Ramos (cell line): ENCODE data around the gene PLB1.

ENCODE experiments used
- in situ Hi-C: fragments of 300-500 bp; cut with MboI; formaldehyde crosslinking; loops from one replicate; pipeline ENCODE4 v1.14.3; 2022; ENCODE audit warnings: low sequenced_read_pairs; ENCODE audit not compliant: unreplicated experiment

The PLB1 gene

DNA sequence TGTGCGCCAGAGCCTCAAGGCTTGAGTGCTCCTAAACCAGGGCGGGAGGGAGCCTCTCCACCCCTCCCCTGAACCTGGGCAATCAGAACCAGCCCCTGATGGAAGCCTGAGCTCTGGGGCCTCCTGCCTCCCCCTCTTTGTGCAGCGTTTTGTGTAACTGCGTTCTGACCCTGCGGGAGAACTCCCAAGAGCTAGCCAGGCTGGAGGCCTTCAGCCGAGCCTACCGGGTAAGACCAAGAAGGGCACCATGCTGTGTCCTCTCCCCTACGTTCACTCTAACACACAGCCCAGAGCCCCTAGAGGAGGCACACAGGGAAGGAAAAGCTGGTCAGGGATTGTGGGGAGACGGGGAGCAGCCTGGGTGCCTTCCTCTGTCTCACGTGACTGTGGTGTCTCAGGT lies 108.0 kb downstream of the PLB1 start:
- in situ Hi-C loops, result no loop called here

GRCh38 chr2:28604284-28604843 lies 108.5 kb downstream of the PLB1 start:
- in situ Hi-C loops, result no loop called here

DNA sequence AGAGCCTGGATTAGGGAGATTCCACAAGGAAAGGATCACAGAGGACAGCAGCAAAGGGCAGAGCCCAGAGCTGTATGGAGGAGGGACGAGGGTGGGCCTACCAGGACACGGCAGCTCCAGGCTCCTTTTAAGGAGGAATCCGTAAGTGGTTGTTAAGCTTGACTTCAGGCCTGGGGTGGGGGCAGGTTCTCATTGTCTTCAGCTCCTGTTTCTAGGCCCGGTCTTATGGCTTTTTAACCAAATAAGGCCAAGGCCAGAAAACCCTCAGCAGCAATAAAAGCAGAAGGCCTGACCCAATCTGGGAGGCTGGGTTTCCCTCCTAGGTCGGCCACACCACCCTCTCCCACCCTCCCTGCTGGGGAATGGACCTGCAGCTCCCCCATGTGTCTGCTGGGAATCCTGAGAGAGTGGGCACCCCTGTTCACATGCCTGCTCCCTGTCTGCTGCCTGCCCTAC lies 111.2 kb downstream of the PLB1 start:
- in situ Hi-C loops, result no loop called here

- in situ Hi-C loops, result no loop called here
Measured at GRCh38 chr2:28607730-28608499, 112.1 kb downstream of the PLB1 start.

GRCh38 chr2:28608500-28609424 lies 112.9 kb downstream of the PLB1 start:
- in situ Hi-C loops, result no loop called here

DNA sequence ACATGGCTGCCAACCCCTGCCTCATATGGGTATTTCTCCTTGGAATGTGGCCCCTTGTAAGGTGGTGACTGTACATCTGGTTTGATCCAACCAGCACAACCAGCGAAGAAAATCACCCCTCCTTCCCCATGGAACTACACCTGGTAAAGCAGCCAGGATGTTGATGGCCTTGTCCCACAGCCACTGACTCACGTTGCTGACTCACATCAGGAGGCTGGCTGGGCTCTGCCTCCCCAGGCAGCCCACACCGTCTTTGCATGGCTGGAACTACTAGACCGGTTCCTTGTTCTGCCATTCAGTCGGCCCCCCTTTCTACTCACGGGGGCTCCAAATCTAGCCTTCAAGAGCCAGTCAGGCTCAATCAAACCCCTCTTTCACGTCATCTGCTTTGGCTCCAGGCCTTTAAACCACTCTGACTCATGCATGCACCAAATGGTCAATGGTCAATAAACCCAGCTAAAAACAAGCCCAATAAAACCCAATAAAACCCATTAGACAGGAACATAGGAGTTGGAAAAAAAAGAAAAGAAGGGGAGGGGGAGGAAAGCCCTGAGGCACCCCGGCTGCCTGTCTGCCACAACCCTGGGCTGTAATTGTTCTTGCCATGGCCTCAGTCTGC lies 114.8 kb downstream of the PLB1 start:
- in situ Hi-C loops, result no loop called here

DNA sequence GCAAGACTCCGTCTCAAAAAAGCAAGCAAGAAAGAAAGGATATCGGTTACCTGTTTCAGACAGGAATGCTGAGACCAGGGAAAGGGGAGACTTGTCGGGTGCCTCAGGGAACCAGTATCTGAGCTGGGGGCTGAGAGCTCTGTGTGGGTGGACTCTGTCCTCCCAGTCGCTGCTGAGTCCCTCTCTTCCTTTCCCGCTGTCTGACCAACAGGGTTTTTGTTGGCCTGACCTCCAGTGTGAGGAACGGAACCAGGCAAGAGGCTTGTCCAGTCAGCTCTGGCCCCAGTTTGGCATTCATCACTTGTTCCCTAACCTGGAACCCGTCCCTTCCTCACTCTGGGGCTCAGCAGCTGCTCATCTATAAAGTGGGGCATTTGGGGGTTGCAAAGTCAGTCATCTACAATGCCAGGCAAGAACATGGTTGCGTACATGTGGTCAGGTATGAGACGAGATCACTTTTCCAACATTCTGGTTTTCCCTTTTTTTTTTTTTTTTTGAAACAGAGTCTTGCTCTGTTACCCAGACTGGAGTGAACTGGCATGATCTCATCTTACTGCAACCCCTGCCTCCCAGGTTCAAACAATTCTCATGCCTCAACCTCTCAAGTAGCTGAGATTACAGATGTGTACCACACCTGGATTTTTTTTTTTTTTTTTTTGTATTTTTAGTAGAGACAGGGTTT lies 116.4 kb downstream of the PLB1 start:
- in situ Hi-C loops, result no loop called here

DNA sequence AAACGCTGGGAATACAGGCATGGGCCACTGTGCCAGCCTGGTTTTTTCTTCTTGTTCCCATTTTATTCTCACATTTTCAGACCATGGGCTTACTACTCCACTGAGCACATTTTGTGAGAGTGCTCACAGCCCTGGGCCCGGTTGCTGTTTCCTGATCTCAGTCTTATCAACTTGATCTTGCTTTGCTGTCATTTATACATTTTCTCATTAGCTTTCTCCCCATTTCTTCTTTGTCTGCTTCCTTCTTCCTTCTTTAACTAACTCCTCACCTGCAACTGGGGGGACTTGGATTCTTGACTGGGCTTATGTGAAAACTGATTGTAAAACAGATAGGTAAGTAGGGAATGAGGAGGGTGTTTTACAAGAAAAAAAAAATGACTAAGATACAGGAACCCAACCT lies 117.3 kb downstream of the PLB1 start:
- in situ Hi-C loops, result no loop called here

DNA sequence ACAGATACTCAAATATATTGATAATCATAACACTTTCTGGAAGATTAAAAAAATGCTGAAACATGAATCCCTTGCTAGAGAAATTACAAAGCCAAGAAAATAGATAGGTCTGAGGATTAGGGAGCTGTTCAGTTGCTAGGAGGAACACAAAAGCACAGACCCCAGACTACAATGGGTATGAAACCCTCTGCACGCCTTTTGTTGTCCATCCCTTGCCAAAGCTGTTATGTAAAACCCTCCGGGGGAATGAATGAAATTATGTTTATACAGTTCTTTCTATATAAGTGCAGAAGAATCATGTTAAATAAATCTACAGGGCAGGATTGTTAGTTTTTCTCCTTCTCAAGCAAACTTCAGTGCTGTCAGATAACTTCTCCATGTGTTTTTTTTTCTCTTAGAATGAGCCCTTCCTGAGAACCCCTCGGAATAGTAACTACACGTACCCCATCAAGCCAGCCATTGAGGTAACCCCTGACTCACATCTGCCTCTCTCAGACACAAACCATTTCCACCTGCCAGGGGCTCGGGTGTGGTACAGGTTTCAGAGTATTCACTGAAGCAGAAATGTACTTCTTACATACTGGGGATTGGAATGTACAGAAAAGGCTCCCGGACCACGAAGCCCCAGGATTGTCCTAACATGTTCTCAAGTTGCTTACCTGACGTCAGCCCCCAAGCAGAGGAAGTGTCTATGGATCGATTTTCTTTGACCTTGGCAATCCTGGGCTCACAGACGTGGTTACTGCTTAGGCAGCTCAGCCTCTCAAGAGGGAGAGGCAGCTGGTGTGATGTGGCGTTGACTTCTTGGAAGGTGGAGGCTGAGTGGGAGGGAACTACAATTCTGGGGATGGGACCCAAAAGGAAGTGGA lies 118.0 kb downstream of the PLB1 start:
- in situ Hi-C loops, result no loop called here

DNA sequence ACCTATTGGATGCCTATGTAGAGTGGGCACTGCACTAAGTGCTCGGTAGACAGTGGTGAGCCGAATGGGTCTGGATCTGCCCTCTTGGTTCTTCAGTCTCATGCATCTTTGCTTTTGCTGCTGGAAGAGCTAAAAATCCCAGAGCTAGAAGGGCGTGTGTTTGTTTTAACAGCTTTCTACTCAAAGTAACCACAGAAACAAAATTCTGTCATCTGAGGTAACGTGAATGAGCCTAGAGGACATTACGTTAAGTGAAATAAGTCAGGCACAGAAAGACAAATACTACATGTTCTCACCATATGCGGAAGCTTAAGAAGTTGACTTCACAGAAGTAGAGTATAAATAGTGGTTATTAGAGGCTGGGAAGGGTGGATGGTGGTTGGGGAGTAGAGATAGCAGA lies 119.8 kb downstream of the PLB1 start:
- in situ Hi-C loops, result no loop called here

DNA sequence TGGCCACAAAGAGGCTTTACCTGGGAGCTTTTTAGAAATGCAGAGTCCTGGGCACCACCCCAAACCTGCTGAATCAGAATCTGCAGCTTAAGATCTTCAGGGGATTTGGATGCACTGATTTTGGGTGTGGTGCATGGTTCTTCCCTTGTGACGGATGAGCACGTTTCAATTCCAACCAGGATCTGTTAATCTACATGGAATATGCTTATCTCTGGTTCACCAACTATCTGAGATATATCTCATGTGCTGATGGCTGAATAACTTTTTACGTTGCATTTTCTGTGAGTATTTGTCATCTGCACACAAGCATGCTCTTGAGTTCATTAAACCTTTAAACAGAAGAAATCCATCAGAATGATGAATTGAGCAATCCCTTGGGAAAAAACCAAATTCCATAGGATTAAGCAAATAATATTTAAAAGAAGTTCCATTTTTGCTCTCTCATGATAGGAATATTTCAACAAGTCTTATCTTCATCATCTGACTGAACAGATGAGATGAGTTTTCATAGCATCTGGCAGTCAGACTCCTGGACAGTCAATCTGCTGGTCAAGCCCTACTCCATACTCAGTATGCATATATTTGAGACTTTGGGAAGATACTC lies 120.6 kb downstream of the PLB1 start:
- in situ Hi-C loops, result no loop called here

DNA sequence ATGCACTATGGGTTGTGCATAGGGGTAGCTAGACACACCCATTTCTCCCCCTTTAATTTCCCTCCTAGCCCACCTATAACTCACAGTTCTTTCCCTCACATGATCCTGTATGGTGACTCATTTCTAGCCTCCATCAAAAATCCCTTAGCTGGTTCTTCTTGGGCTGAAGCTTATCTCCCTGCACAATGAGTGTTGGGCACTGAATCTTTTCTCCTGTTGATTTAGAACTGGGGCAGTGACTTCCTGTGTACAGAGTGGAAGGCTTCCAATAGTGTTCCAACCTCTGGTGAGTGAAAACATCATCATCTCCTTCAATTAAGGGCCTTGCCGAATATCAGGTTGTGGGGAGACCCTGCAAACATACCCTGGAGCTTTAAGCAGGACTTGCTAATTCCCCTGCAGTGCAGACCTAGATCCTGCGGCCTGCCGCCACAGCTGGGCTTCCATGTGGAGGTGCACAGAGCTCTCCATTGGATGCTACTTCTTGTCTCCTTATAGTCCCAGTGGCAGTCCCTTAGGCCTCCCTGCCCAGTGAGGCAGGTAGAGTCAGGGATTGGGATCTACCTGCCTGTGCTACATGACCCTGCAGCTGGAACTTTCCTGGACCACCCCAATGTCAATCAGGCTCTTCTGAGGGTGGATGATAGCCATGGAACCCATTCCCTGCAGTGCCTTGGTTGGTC lies 121.8 kb downstream of the PLB1 start:
- in situ Hi-C loops, result no loop called here

GRCh38 chr2:28618221-28619141 lies 122.6 kb downstream of the PLB1 start:
- in situ Hi-C loops, result no loop called here

- in situ Hi-C loops, result no loop called here
Measured at GRCh38 chr2:28619213-28620196, 123.6 kb downstream of the PLB1 start.

DNA sequence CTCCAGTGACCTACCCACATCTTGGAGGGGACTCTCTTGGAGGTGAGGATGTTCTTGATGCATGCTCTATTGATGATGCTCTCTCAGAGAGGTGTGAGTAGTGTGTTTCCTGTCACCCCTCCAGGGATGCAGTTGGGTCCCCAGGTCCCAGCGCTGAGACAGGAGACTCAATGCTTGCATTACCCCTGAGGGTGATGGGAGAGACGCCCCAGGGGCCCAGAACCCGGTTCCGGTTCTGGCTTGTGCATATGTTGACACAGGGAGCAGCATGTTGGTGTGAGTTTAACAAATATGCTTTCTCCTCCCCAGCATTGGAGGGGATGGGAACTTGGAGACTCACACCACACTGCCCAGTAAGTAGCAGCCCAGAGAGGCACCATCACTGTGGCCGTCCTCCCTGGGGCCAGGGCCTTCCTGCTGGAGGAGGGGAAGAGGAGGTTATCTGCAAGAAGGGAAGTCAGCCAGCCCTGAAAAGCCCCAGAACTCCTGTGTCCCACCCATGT lies 124.5 kb downstream of the PLB1 start:
- in situ Hi-C loops, result no loop called here

DNA sequence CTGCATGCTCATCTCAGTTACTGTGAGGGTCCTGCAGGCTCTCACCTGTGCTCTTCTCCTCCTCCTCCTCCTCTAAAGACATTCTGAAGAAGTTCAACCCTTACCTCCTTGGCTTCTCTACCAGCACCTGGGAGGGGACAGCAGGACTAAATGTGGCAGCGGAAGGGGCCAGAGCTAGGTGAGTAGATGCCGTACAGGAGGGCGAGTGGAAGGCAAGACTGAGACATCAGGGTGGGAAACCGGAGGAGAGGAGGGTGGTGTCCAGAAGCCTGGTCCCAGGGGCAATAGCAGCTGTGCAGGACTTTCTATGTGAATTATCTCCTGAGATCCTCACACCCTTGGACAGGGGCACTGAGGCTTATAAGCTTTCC lies 124.9 kb downstream of the PLB1 start:
- in situ Hi-C loops, result no loop called here
